NB4 (cell line): ENCODE measurements around the gene GADD45A.

Source experiments
- CTCF ChIP-seq: IDR thresholded peaks from one replicate; pipeline ENCODE4 v1.5.1; 2012; ENCODE audit warnings: low read depth, low read length
- MAX ChIP-seq: IDR thresholded peaks from 2 replicates; pipeline ENCODE4 v1.6.1; 2011; ENCODE audit warnings: low read depth, low read length
- MYC ChIP-seq: IDR thresholded peaks from 2 replicates; pipeline ENCODE4 v1.6.1; 2011; ENCODE audit warnings: low read depth, low read length

GRCh38 chr1:67696708-67697107 is 11.7 kb downstream of the GADD45A start:
- no peak for TF ChIP-seq CTCF
- TF ChIP-seq MAX = no peak
- TF ChIP-seq MYC = no peak
